DND-41 (cell line): ENCODE measurements around the gene WNT1.

ENCODE experiments used
- ATAC-seq: fragments of 200-7000 bp; cut with Tn5 transposase; 3 replicates; pipeline ENCODE4 v1.9.1; 2021; ENCODE audit warnings: low read depth; ENCODE audit not compliant: insufficient read depth
- DNase-seq: peaks from one replicate; pipeline ENCODE4 v3.0.0-alpha.2; 2020
- H2AFZ ChIP-seq: 2 replicates; pipeline ENCODE4 v1.6.0; 2012; ENCODE audit warnings: low read depth, low read length
- H3K27ac ChIP-seq: 2 replicates; pipeline ENCODE4 v1.5.1; 2012; ENCODE audit warnings: low read length, inconsistent platforms
- H3K27me3 ChIP-seq: fragments of 200-600 bp; sonication (generic); 2 replicates; pipeline ENCODE4 v1.6.0; 2012; ENCODE audit warnings: low read length, mild to moderate bottlenecking, inconsistent platforms; ENCODE audit not compliant: insufficient read depth, poor library complexity
- H3K36me3 ChIP-seq: 2 replicates; pipeline ENCODE4 v1.5.1; 2012; ENCODE audit warnings: low read length, inconsistent platforms; ENCODE audit not compliant: insufficient read depth
- H3K4me1 ChIP-seq: 2 replicates; pipeline ENCODE4 v1.5.1; 2012; ENCODE audit warnings: mild to moderate bottlenecking, low read length; ENCODE audit not compliant: insufficient read depth
- H3K4me2 ChIP-seq: 2 replicates; pipeline ENCODE4 v1.6.0; 2012; ENCODE audit warnings: mild to moderate bottlenecking, moderate library complexity, low read length, inconsistent platforms; ENCODE audit not compliant: insufficient read depth
- H3K4me3 ChIP-seq, 2 experiments: fragments of 200-600 bp in 1 of 2; shearing (Covaris generic) in 1 of 2; 2 replicates each; pipeline ENCODE4 v1.5.1; 2012 to 2016; ENCODE audit warnings: inconsistent platforms in 2 of 2, low read length in 2 of 2, mild to moderate bottlenecking in 2 of 2, low read depth in 1 of 2, moderate library complexity in 1 of 2
- H3K79me2 ChIP-seq: 2 replicates; pipeline ENCODE4 v1.6.0; 2012; ENCODE audit warnings: low read length, inconsistent platforms; ENCODE audit not compliant: insufficient read depth
- H3K9ac ChIP-seq: 2 replicates; pipeline ENCODE4 v1.6.0; 2012; ENCODE audit warnings: low read depth, mild to moderate bottlenecking, inconsistent platforms, low read length, moderate library complexity
- H3K9me3 ChIP-seq: 2 replicates; pipeline ENCODE4 v1.5.1; 2012; ENCODE audit warnings: low read length, moderate library complexity, mild to moderate bottlenecking, inconsistent platforms; ENCODE audit not compliant: insufficient read depth, severe bottlenecking
- H4K20me1 ChIP-seq: 2 replicates; pipeline ENCODE4 v1.6.0; 2012; ENCODE audit warnings: low read length; ENCODE audit not compliant: insufficient read depth
- EZH2 ChIP-seq: IDR thresholded peaks from 3 replicates; pipeline ENCODE4 v1.6.1; 2012; ENCODE audit warnings: borderline replicate concordance, low read depth, mild to moderate bottlenecking, moderate library complexity, low read length, inconsistent platforms; ENCODE audit not compliant: severe bottlenecking
- TF ChIP-seq, protein P1 (sequence below): IDR thresholded peaks from 2 replicates; pipeline ENCODE4 v1.5.1; 2012; ENCODE audit warnings: borderline replicate concordance, low read length, moderate library complexity, mild to moderate bottlenecking; ENCODE audit not compliant: poor library complexity, severe bottlenecking; ENCODE audit errors: extremely low read depth

WNT1 gene

DNA sequence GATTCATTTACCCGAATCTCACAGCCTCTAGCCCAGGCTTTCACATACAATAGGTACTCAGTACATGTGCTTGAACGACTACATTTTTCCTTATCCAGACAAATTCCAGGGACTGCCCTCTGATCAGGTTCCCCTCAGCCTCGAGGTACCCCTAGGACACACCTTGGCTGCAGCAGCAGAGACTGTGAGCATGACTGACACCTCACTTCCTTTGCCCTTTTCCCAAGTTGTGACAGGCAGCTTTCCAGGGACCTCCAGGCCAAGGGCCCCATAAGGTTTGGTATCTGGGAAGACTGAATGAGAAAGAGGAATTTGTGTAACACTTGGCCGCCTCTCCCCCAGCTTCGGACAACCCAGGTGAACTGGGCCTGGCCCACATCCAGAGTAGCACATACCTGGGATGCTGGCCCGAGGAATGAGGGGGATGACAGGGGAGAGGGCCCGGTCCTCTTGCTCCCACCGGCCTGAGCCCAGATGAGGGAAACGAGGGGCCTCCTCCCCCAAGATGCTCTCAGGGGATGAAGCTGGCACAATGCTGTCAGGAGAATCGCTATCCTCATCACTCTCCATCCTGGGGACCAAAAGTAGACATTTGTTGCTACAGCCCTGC is 50.6 kb downstream of the WNT1 start:
- no peak overlapping the region for H2AFZ ChIP-seq
- no peaks in the 10 kb centered on the region for H3K27me3 ChIP-seq
- no peaks in the 10 kb centered on the region for H3K4me1 ChIP-seq
- no peak for ATAC-seq
- no peak overlapping the region for H3K4me2 ChIP-seq
- H3K4me3 ChIP-seq, result no peak overlapping the region
- no peak for DNase-seq
- peaks cover 57% of the 10 kb centered on the region for H4K20me1 ChIP-seq
- H3K27ac ChIP-seq, result no peak overlapping the region
- H3K9ac ChIP-seq, result no peak overlapping the region
- no peaks in the 10 kb centered on the region for H3K9me3 ChIP-seq
- peaks cover 99% of the 10 kb centered on the region for H3K36me3 ChIP-seq
- TF ChIP-seq, protein P1, sequence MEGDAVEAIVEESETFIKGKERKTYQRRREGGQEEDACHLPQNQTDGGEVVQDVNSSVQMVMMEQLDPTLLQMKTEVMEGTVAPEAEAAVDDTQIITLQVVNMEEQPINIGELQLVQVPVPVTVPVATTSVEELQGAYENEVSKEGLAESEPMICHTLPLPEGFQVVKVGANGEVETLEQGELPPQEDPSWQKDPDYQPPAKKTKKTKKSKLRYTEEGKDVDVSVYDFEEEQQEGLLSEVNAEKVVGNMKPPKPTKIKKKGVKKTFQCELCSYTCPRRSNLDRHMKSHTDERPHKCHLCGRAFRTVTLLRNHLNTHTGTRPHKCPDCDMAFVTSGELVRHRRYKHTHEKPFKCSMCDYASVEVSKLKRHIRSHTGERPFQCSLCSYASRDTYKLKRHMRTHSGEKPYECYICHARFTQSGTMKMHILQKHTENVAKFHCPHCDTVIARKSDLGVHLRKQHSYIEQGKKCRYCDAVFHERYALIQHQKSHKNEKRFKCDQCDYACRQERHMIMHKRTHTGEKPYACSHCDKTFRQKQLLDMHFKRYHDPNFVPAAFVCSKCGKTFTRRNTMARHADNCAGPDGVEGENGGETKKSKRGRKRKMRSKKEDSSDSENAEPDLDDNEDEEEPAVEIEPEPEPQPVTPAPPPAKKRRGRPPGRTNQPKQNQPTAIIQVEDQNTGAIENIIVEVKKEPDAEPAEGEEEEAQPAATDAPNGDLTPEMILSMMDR, result no peak
- TF ChIP-seq EZH2, result no peak
- H3K79me2 ChIP-seq, result 0 out of 2 replicates have a peak, but pooled peaks cover 4% of the 10 kb centered on the region

- Histone ChIP-seq H3K9me3 (no peaks in the 10 kb centered on the region), H3K27me3 (no peaks in the 10 kb centered on the region), H3K27ac (no peak overlapping the region), H3K4me1 (no peaks in the 10 kb centered on the region), H3K4me2 (no peak overlapping the region), H2AFZ (no peak overlapping the region), H3K79me2 (peaks cover 4% of the 10 kb centered on the region; the same call in 1 of the 2 replicates), H3K9ac (no peak overlapping the region), H3K4me3 (no peak overlapping the region), H4K20me1 (peaks cover 59% of the 10 kb centered on the region), H3K36me3 (peaks cover 99% of the 10 kb centered on the region)
- TF ChIP-seq, protein P1, result no peak
- no peak for TF ChIP-seq EZH2
- no peak for DNase-seq
- ATAC-seq, result no peak
These were observed 52.0 kb downstream of the WNT1 start for GRCh38 chr12:49030119-49030518.

GRCh38 chr12:49030714-49031572 is 52.8 kb downstream of the WNT1 start:
- 0 out of 3 replicates have a peak, but pooled peaks have one; percentile 10 for ATAC-seq
- peaks cover 98% of the 10 kb centered on the region for H3K36me3 ChIP-seq

GRCh38 chr12:49031573-49032161 is 53.5 kb downstream of the WNT1 start:
- H3K27ac ChIP-seq, result no peak overlapping the region
- no peak for DNase-seq
- no peaks in the 10 kb centered on the region; the same call in 1 of the 2 replicates for H3K79me2 ChIP-seq
- no peak for TF ChIP-seq EZH2
- TF ChIP-seq, protein P1, result no peak
- peaks cover 95% of the 10 kb centered on the region for H3K36me3 ChIP-seq
- ATAC-seq, result peak; percentile 14; the same call in 1 of the 3 replicates
- H3K27me3 ChIP-seq, result no peaks in the 10 kb centered on the region
- no peaks in the 10 kb centered on the region for H3K9me3 ChIP-seq
- peaks cover 53% of the 10 kb centered on the region for H4K20me1 ChIP-seq
- H3K4me2 ChIP-seq, result no peak overlapping the region
- H3K9ac ChIP-seq, result no peak overlapping the region
- H3K4me3 ChIP-seq, result no peak overlapping the region
- H3K4me1 ChIP-seq, result no peaks in the 10 kb centered on the region
- no peak overlapping the region for H2AFZ ChIP-seq

More at GRCh38 chr12:49030714-49031572, 52.8 kb downstream of the WNT1 start:
- peaks cover 4% of the 10 kb centered on the region; the same call in 1 of the 2 replicates for H3K79me2 ChIP-seq
- H3K27ac ChIP-seq, result no peak overlapping the region
- DNase-seq, result no peak
- no peaks in the 10 kb centered on the region for H3K27me3 ChIP-seq
- no peak overlapping the region for H3K4me2 ChIP-seq
- no peak overlapping the region for H2AFZ ChIP-seq
- H4K20me1 ChIP-seq, result peaks cover 59% of the 10 kb centered on the region
- no peak overlapping the region for H3K4me3 ChIP-seq
- H3K9me3 ChIP-seq, result no peaks in the 10 kb centered on the region
- H3K9ac ChIP-seq, result no peak overlapping the region
- no peaks in the 10 kb centered on the region for H3K4me1 ChIP-seq
- TF ChIP-seq EZH2, result no peak
